ENCODE results near the gene ADAT1. TPM values are rescaled to one million over a fixed set of nuclear protein-coding genes. Genes with fewer than 3 reads are reported as not detected.

The ADAT1 gene
- total and polyA plus RNA-seq, 2 of the 13 experiments (the other 11 are each of a cell fraction or from before 2014, with no cell fraction given), result 18.4 to 40.8 TPM

- TF ChIP-seq NFAT5 (CRISPR knock-in tag; IDR thresholded peaks at IDR 0.05) (no peak), CEBPG (CRISPR knock-in tag; IDR thresholded peaks at IDR 0.05) (no peak), RORA (CRISPR knock-in tag; IDR thresholded peaks at IDR 0.05) (no peak), REXO4 (CRISPR knock-in tag; IDR thresholded peaks at IDR 0.05; ENCODE audit: borderline replicate concordance) (no peak), ZMYM4 (CRISPR knock-in tag; IDR thresholded peaks at IDR 0.05) (no peak), KMT2B (CRISPR knock-in tag; IDR thresholded peaks at IDR 0.05) (no peak)
Measured at GRCh38 chr16:75552951-75553350, 70.1 kb downstream of the ADAT1 start (continued).

DNA sequence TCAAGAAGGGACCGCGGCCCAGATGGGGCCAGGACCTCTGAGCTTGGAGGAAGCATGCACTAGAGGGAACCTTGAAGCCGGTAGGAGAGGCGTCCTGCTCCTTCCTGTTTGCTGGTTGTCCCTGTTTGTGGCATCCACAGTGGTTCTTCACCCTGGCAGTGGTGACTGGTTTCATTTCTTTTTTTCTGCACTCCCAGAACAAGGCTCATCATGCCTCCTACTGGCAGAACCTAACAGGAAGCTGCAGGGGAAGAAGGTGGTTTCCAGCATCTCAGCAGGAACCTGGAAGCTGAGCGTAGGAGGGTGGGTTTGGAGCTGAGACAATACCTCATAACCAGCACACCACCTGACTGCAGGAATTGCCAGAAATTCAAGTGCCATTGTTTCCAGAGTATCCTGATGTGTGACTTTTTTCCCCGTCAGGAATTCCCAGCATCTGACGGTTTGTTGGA, 72.8 kb downstream of the ADAT1 start:
- Histone ChIP-seq H3K4me3 (replicated peaks in 1 of 3; ENCODE audit: insufficient read depth in 1 of 3, low read depth in 2 of 3, low read length in 3 of 3) (no peak overlapping the region), H3K9me3 (ENCODE audit: low read length) (no peaks in the 10 kb centered on the region), H3K4me1 (ENCODE audit: insufficient read depth, low read length) (peaks cover 12% of the 10 kb centered on the region; the same call in 1 of the 2 replicates), H3K27ac (ENCODE audit: extremely low read length, insufficient read depth, low read length) (no peak overlapping the region), H3K36me3 (replicated peaks in 1 of 2; ENCODE audit: control insufficient read depth in 1 of 2, insufficient read depth in 2 of 2, low read length in 2 of 2) (no peaks in the 10 kb centered on the region), H3K79me2 (ENCODE audit: insufficient read depth, low read length) (no peaks in the 10 kb centered on the region), H3K27me3 (ENCODE audit: control insufficient read depth in 1 of 2, insufficient read depth in 2 of 2, low read length in 2 of 2) (no peaks in the 10 kb centered on the region), H3K4me2 (ENCODE audit: low read depth, low read length) (peak overlapping the region; percentile 25; the same call in 1 of the 2 replicates), H3K9ac (ENCODE audit: insufficient read depth, low read depth, low read length) (no peak overlapping the region), H4K20me1 (ENCODE audit: insufficient read depth, low read length) (no peaks in the 10 kb centered on the region), H2AFZ (ENCODE audit: low read length) (no peak overlapping the region)
- intact Hi-C loops (cut with micrococcal nuclease; ENCODE audit: unreplicated experiment) (loop anchor here (1.0 kb wide), 1 partner anchor 79 kb away; no protein-coding TSS in a partner anchor), in situ Hi-C loops (cut with HindIII; ENCODE audit: extremely low pct_ligation_motif_present, low pct_unique_long_range_greater_than_20kb) (no loop called here)
- CTCF ChIA-PET (ENCODE audit: low intra/inter-chr PET ratio, low total read pairs), result no interaction called here
- 76% methylated on average over 7 of the region's 7 CpGs for WGBS (ENCODE audit: low lambda C conversion rate)
- FAIRE-seq, result no peak
- DNase-seq (ENCODE audit: low spot score), result peak; percentile 58
- POLR2A ChIA-PET, result no interaction called here
- ATAC-seq, result peak; percentile 45
- BruUV-seq (replicated peaks), result no TSS peak
- TF ChIP-seq HNF4G (IDR thresholded peaks at IDR 0.05; ENCODE audit: borderline replicate concordance, low read depth, low read length) (no peak), HNF4G (CRISPR knock-in tag; IDR thresholded peaks at IDR 0.05; ENCODE audit: borderline replicate concordance, low read depth) (no peak), PAF1 (CRISPR knock-in tag; IDR thresholded peaks at IDR 0.05) (no peak), ZNF367 (CRISPR knock-in tag; IDR thresholded peaks at IDR 0.05; ENCODE audit: borderline replicate concordance) (no peak), RXRB (CRISPR knock-in tag; IDR thresholded peaks at IDR 0.05; ENCODE audit: borderline replicate concordance) (no peak), STAG1 (CRISPR knock-in tag; IDR thresholded peaks at IDR 0.05) (peak; percentile 82), RFX1 (IDR thresholded peaks at IDR 0.05) (no peak), ELF1 (CRISPR knock-in tag; IDR thresholded peaks at IDR 0.05) (0 out of 2 replicates have a peak, but pooled peaks have one; percentile 13), TOE1 (CRISPR knock-in tag; IDR thresholded peaks at IDR 0.05) (no peak), ZBTB20 (CRISPR knock-in tag; IDR thresholded peaks at IDR 0.05; ENCODE audit: borderline replicate concordance, low read depth) (no peak), MED8 (CRISPR knock-in tag; IDR thresholded peaks at IDR 0.05; ENCODE audit: insufficient replicate concordance) (no peak)
- TF ChIP-seq, protein P1, sequence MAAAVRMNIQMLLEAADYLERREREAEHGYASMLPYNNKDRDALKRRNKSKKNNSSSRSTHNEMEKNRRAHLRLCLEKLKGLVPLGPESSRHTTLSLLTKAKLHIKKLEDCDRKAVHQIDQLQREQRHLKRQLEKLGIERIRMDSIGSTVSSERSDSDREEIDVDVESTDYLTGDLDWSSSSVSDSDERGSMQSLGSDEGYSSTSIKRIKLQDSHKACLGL (CRISPR knock-in tag; IDR thresholded peaks at IDR 0.05), result no peak
- TF ChIP-seq, protein P2, sequence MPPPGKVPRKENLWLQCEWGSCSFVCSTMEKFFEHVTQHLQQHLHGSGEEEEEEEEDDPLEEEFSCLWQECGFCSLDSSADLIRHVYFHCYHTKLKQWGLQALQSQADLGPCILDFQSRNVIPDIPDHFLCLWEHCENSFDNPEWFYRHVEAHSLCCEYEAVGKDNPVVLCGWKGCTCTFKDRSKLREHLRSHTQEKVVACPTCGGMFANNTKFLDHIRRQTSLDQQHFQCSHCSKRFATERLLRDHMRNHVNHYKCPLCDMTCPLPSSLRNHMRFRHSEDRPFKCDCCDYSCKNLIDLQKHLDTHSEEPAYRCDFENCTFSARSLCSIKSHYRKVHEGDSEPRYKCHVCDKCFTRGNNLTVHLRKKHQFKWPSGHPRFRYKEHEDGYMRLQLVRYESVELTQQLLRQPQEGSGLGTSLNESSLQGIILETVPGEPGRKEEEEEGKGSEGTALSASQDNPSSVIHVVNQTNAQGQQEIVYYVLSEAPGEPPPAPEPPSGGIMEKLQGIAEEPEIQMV (CRISPR knock-in tag; IDR thresholded peaks at IDR 0.05; ENCODE audit: low read depth), result no peak
